ENCODE results near the gene GALK2.
"Not testable (repeated sequence)": the region's sequence is repeated elsewhere in the genome, so short reads cannot be mapped to it uniquely, and the experiment has no call there.

Gene GALK2

DNA sequence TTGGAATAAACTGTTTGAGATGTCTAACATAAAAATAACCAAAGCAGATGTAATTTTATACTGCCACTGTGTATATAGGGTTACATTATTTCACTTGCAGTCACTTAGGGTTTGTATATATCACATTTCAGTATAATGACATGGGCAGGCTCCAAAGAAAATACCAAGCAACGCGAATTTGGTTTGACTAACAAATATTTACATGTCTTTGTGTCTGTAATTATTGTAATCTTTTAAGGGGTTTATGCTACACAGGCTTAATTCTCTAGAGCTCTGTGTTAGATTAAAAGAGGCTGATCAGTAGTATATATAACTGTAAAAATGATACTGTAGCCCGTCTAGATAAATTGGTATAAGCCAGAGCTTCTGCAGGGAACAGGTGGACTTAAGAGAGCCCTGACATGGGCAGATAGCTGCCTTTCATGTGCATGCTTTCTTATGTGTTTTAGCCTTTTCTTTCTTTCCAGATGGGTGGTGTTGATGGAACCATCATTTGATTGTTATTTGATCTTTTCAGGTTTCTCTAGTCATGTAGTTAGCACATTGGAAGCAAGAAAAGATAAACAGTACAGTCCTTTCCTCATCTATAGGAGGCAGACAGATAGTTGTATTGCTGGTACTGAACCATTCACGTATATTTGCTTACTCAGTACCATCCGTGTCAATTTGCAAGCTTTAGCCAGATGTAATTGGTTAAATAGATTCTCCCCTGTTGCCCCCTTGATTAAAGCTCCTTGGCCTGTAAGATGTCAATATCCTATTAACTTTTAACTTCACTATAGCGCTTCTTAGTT, 86.1 kb downstream of the GALK2 start:
- no peak overlapping the region for H3K4me3 ChIP-seq (replicated peaks; ENCODE audit: low read depth, low read length)
- no peak for DNase-seq (ENCODE audit: low read depth)
- no peak for TF ChIP-seq CTCF (IDR thresholded peaks at IDR 0.05; ENCODE audit: low read length, missing control alignments)

- DNase-seq (ENCODE audit: low read depth); H3K4me3 ChIP-seq (replicated peaks; ENCODE audit: low read depth, low read length): not testable (repeated sequence)
These were observed 95.1 kb downstream of the GALK2 start for GRCh38 chr15:49265117-49265516.

- TF ChIP-seq CTCF (IDR thresholded peaks at IDR 0.05; ENCODE audit: low read length, missing control alignments): no peak
- H3K4me3 ChIP-seq (replicated peaks; ENCODE audit: low read depth, low read length): no peak overlapping the region
- no peak for DNase-seq (ENCODE audit: low read depth)
These were observed 95.9 kb downstream of the GALK2 start for GRCh38 chr15:49265911-49266310.

GRCh38 chr15:49270541-49271421, 100.7 kb downstream of the GALK2 start:
- peak overlapping the region; percentile 21 for H3K4me3 ChIP-seq (replicated peaks; ENCODE audit: low read depth, low read length)
- no peak for TF ChIP-seq CTCF (IDR thresholded peaks at IDR 0.05; ENCODE audit: low read length, missing control alignments)
- peak; percentile 86 for DNase-seq (ENCODE audit: low read depth)

DNA sequence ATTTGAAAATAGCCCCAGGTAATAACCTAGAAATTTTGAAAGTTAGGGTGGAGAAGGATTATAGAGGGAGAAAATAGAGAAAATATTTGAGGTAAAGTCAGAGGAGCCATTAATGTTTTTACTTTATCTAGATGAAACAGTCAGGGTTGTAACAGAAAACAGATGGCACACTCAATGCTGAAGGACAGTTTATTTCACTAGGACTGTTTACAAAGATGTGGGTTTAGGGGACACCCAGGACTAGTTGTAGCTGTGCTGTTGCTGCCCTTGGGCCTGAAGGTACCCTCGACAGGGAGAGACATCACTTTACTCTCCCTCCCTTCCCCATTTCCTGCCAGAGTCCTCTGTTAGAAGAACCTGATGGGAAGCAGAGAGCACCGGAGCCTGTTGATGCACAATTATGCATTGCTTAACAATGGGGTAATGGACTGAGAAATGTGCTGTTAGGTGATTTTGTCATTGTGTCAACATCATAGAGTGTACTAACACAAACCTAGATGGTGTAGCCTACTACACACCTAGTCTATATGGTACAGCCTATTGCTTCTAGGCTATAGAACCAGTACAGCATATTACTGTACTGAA, 103.8 kb downstream of the GALK2 start:
- DNase-seq (ENCODE audit: low read depth): no peak
- no peak overlapping the region for H3K4me3 ChIP-seq (replicated peaks; ENCODE audit: low read depth, low read length)
- TF ChIP-seq CTCF (IDR thresholded peaks at IDR 0.05; ENCODE audit: low read length, missing control alignments): no peak

GRCh38 chr15:49278751-49279150, 108.7 kb downstream of the GALK2 start:
- no peak for DNase-seq (ENCODE audit: low read depth)
- no peak for TF ChIP-seq CTCF (IDR thresholded peaks at IDR 0.05; ENCODE audit: low read length, missing control alignments)
- H3K4me3 ChIP-seq (replicated peaks; ENCODE audit: low read depth, low read length): no peak overlapping the region

Data from fibroblast of pulmonary artery (primary cell).